Spleen (tissue), 11 donors: ENCODE results near the gene FREY1. TPM values are rescaled to one million over a fixed set of nuclear protein-coding genes. Genes with fewer than 3 reads are reported as not detected.
"Not testable (repeated sequence)": the region's sequence is repeated elsewhere in the genome, so short reads cannot be mapped to it uniquely, and the experiment has no call there.

Experiments used
- DNase-seq: peaks from one replicate; pipeline ENCODE4 v3.0.0-alpha.2; 2020
- H3K27ac ChIP-seq, 8 donors: fragments of 200-600 bp; sonication (generic) in 7 of 8; 1 replicate in 4 of 8; 2 replicates in 4 of 8; pipeline versions ENCODE4 v1.5.0 to v1.8.0; 2016 to 2021; ENCODE audit warnings: inconsistent platforms in 4 of 8, mild to moderate bottlenecking in 4 of 8, moderate library complexity in 1 of 8
- H3K27me3 ChIP-seq, 7 donors: fragments of 200-600 bp; sonication (generic) in 6 of 7; replicated peaks in 1 of 7; 1 replicate in 4 of 7; 2 replicates in 3 of 7; pipeline versions ENCODE4 v1.5.0 to v1.8.0; 2016 to 2021; ENCODE audit warnings: inconsistent platforms in 3 of 7, mild to moderate bottlenecking in 1 of 7
- H3K36me3 ChIP-seq, 6 donors: fragments of 200-600 bp; sonication (generic) in 5 of 6; 1 replicate in 4 of 6; 2 replicates in 2 of 6; pipeline versions ENCODE4 v1.5.0 to v1.8.0; 2016 to 2021; ENCODE audit warnings: inconsistent platforms in 2 of 6
- H3K4me1 ChIP-seq, 6 donors: fragments of 200-600 bp; sonication (generic) in 5 of 6; 1 replicate in 3 of 6; 2 replicates in 3 of 6; pipeline versions ENCODE4 v1.5.0 to v1.8.0; 2016 to 2021; ENCODE audit warnings: inconsistent platforms in 3 of 6
- H3K4me3 ChIP-seq, 8 donors: fragments of 200-600 bp; sonication (generic) in 7 of 8; 1 replicate in 4 of 8; 2 replicates in 4 of 8; pipeline versions ENCODE4 v1.5.0 to v1.8.0; 2016 to 2021; ENCODE audit warnings: inconsistent platforms in 4 of 8, mild to moderate bottlenecking in 4 of 8, moderate library complexity in 2 of 8
- H3K9me3 ChIP-seq, 8 donors: fragments of 200-600 bp; sonication (generic) in 7 of 8; 1 replicate in 4 of 8; 2 replicates in 4 of 8; pipeline versions ENCODE4 v1.5.0 to v1.8.0; 2016 to 2021; ENCODE audit warnings: inconsistent platforms in 4 of 8
- CTCF ChIP-seq, 11 experiments: fragments of 200-600 bp in 7 of 11; fragments of 450-650 bp in 4 of 11; sonication (generic) in 4 of 11; IDR thresholded peaks in 8 of 11; conservative IDR thresholded peaks in 3 of 11; 1 replicate in 7 of 11; 2 replicates in 4 of 11; pipeline versions ENCODE4 v1.4.0 to v1.8.0; 2016 to 2021; ENCODE audit warnings: antibody characterized with exemption in 11 of 11, inconsistent platforms in 4 of 11, mild to moderate bottlenecking in 1 of 11
- POLR2A ChIP-seq, 3 donors: fragments of 450-650 bp; IDR thresholded peaks; one replicate each; pipeline ENCODE4 v1.5.1; 2017; ENCODE audit warnings: antibody characterized with exemption in 3 of 3, mild to moderate bottlenecking in 1 of 3
- POLR2AphosphoS5 ChIP-seq, 3 donors: sonication (generic); formaldehyde crosslinking; IDR thresholded peaks; one replicate each; pipeline ENCODE4 v1.5.1; 2017; ENCODE audit warnings: antibody characterized with exemption in 3 of 3
- WGBS, 5 donors: extraction: QIAGEN DNeasy Blood & Tissue Kit in 3 of 5; methylation state at CpG; one replicate each; pipeline versions ENCODE4 v1.1.5 to v1.1.7; 2013 to 2018; 5-methylcytosine and 5-hydroxymethylcytosine counted together
- intact Hi-C: fragments of 100-400 bp; cut with DNase I; formaldehyde crosslinking; loops from one replicate; pipeline ENCODE4 v1.15.0; 2023; ENCODE audit warnings: low total_unique reads
- polyA plus RNA-seq, 3 donors: library from polyadenylated mRNA; stranded (reverse); fragments of 200-250 nt; gene quantifications; one replicate each; pipeline ENCODE4 v1.2.1, GENCODE V29; 2013
- total RNA-seq, 7 donors: library from RNA; depleted of rRNA in 3 of 7; stranded (reverse); fragments of >200 nt in 3 of 7; fragmentation: NEBNext Ultra II Directional in 4 of 7; extraction: Animal tissue kit (Norgen Biotek cat#: 25700) in 4 of 7; gene quantifications; one replicate each; pipeline versions ENCODE4 v1.1.0 to v1.2.1, GENCODE V29; 2016 to 2021
- donor health status: healthy with polysubstance abuse.
- donor health status: DM: no; HTN: no; CAD: no; lungs with moderate emphysema.
- donor health status: DM: no; HTN: no; CAD: no.
- donor health status: Bipolar disorder and iron deficiency.
- donor health status: healthy.
- donor health status: DM: no; HTN: no; CAD: no.
- donor health status: DM: yes; HTN: yes; CAD: no.

FREY1 gene
- total and polyA plus RNA-seq, 10 donors = 0.13 to 2.0 (median 0.79) TPM; not detected in 2

GRCh38 chr11:45906096-45906682 lies 882 bp downstream of the FREY1 start:
- no peak overlapping the region for H3K27ac ChIP-seq
- no peaks in the 10 kb centered on the region for H3K9me3 ChIP-seq
- peaks cover 0 to 26% (median 11%) of the 10 kb centered on the region in 6 donors for H3K4me1 ChIP-seq
- WGBS, 5 donors = 46 to 63% (median 54%) methylated on average over 16 to 19 of the region's 19 CpGs
- H3K4me3 ChIP-seq = no peak overlapping the region
- peaks cover 0 to 1% (median 0%) of the 10 kb centered on the region in 7 donors for H3K27me3 ChIP-seq
- intact Hi-C loops = no loop called here
- peaks cover 0 to 29% (median 22%) of the 10 kb centered on the region in 6 donors for H3K36me3 ChIP-seq
- TF ChIP-seq CTCF (IDR thresholded peaks at IDR 0.05 in 8 of 11, conservative IDR thresholded peaks at IDR 0.05 in 3 of 11) = no peak
- TF ChIP-seq POLR2AphosphoS5 (IDR thresholded peaks at IDR 0.05) = peak; percentile 36 to 55 (median 38)
- DNase-seq = no peak

- WGBS, 5 donors = 14 to 49% (median 46%) methylated on average over 4 to 6 of the region's 6 CpGs
- DNase-seq, H3K27me3 ChIP-seq, H3K4me3 ChIP-seq, H3K27ac ChIP-seq, H3K9me3 ChIP-seq, intact Hi-C loops: not testable (repeated sequence)
- Histone ChIP-seq H3K36me3 (peaks cover 0 to 23% (median 16%) of the 10 kb centered on the region in 6 donors), H3K4me1 (peaks cover 0 to 31% (median 12%) of the 10 kb centered on the region in 6 donors)
These were observed 1.5 kb downstream of the FREY1 start for GRCh38 chr11:45905576-45905975.

- H3K27me3 ChIP-seq = peaks cover 0 to 12% (median 3%) of the 10 kb centered on the region in 7 donors
- 93 to 95% (median 94%) methylated on average over 12 to 19 of the region's 19 CpGs for WGBS, 5 donors
- peaks cover 0 to 36% (median 16%) of the 10 kb centered on the region in 6 donors for H3K4me1 ChIP-seq
- intact Hi-C loops = no loop called here
- H3K4me3 ChIP-seq = no peak overlapping the region
- H3K36me3 ChIP-seq = peaks cover 0 to 18% (median 11%) of the 10 kb centered on the region in 6 donors
- no peak for TF ChIP-seq POLR2A (IDR thresholded peaks at IDR 0.05)
- TF ChIP-seq POLR2AphosphoS5 (IDR thresholded peaks at IDR 0.05) = peak in 1 of 3 donors; percentile 50
- H3K9me3 ChIP-seq = no peaks in the 10 kb centered on the region
- no peak overlapping the region for H3K27ac ChIP-seq
- no peak for DNase-seq
These were observed 2.0 kb downstream of the FREY1 start for GRCh38 chr11:45905095-45905494.

- TF ChIP-seq POLR2A (IDR thresholded peaks at IDR 0.05) = no peak
- no peak for TF ChIP-seq CTCF (IDR thresholded peaks at IDR 0.05 in 8 of 11, conservative IDR thresholded peaks at IDR 0.05 in 3 of 11)
- intact Hi-C loops = no loop called here
- WGBS, 5 donors = 80 to 91% (median 85%) methylated on average over 15 of the region's 15 CpGs
- DNase-seq = no peak
- Histone ChIP-seq H3K9me3 (no peaks in the 10 kb centered on the region), H3K27me3 (peaks cover 0 to 19% (median 7%) of the 10 kb centered on the region in 7 donors), H3K36me3 (peaks cover 0 to 12% (median 5%) of the 10 kb centered on the region in 6 donors), H3K27ac (no peak overlapping the region), H3K4me3 (no peak overlapping the region), H3K4me1 (peaks cover under 1 to 40% (median 20%) of the 10 kb centered on the region in 6 donors)
These were observed 2.7 kb downstream of the FREY1 start for GRCh38 chr11:45904309-45904915.
